IMR-90 (cell line): ENCODE measurements around the gene ENOX1.
A peak's percentile ranks its signal among the peaks of the same experiment; 100 is the strongest.

Source experiments
- BHLHE40 ChIP-seq: fragments of 150-350 bp; IDR thresholded peaks from 2 replicates; pipeline ENCODE4 v1.6.1; 2016; ENCODE audit warnings: mild to moderate bottlenecking, low read depth, low read length
- CEBPB ChIP-seq: IDR thresholded peaks from 2 replicates; pipeline ENCODE4 v1.6.1; 2012; ENCODE audit warnings: low read depth, low read length, improper control_type of control experiment
- CHD1 ChIP-seq: IDR thresholded peaks from 2 replicates; pipeline ENCODE4 v1.6.1; 2012; ENCODE audit warnings: low read depth, low read length, improper control_type of control experiment
- FOS ChIP-seq: fragments of 150-350 bp; IDR thresholded peaks from 2 replicates; pipeline ENCODE4 v1.6.1; 2016; ENCODE audit warnings: low read depth, low read length
- MAFK ChIP-seq: IDR thresholded peaks from 2 replicates; pipeline ENCODE4 v1.6.1; 2012; ENCODE audit warnings: low read depth, low read length, improper control_type of control experiment
- MAZ ChIP-seq: IDR thresholded peaks from 2 replicates; pipeline ENCODE4 v1.6.1; 2012; ENCODE audit warnings: low read depth, mild to moderate bottlenecking, low read length, improper control_type of control experiment, moderate library complexity, borderline replicate concordance
- MXI1 ChIP-seq: IDR thresholded peaks from 2 replicates; pipeline ENCODE4 v1.6.1; 2012; ENCODE audit warnings: low read depth, mild to moderate bottlenecking, low read length, moderate library complexity, borderline replicate concordance
- POLR2A ChIP-seq: IDR thresholded peaks from 2 replicates; pipeline ENCODE4 v1.6.1; 2012; ENCODE audit warnings: mild to moderate bottlenecking, low read depth, low read length
- RCOR1 ChIP-seq: IDR thresholded peaks from 2 replicates; pipeline ENCODE4 v1.6.1; 2012; ENCODE audit warnings: mild to moderate bottlenecking, low read length, improper control_type of control experiment; ENCODE audit not compliant: insufficient replicate concordance
- RFX5 ChIP-seq: IDR thresholded peaks from 2 replicates; pipeline ENCODE4 v1.8.0; 2012; ENCODE audit warnings: low read depth, mild to moderate bottlenecking, low read length, moderate library complexity
- SMC3 ChIP-seq: fragments of 150-350 bp; IDR thresholded peaks from 2 replicates; pipeline ENCODE4 v1.6.1; 2016; ENCODE audit warnings: low read depth, mild to moderate bottlenecking, antibody characterized with exemption, low read length, moderate library complexity
- TF ChIP-seq, protein P1 (sequence below): conservative IDR thresholded peaks from 2 replicates; pipeline ENCODE4 v1.5.1; 2012; ENCODE audit warnings: mild to moderate bottlenecking, low read depth, low read length, improper control_type of control experiment
- TF ChIP-seq, protein P2 (sequence below): fragments of 150-350 bp; IDR thresholded peaks from 2 replicates; pipeline ENCODE4 v1.6.1; 2017; ENCODE audit warnings: mild to moderate bottlenecking, antibody characterized with exemption, low read length, low read depth

DNA sequence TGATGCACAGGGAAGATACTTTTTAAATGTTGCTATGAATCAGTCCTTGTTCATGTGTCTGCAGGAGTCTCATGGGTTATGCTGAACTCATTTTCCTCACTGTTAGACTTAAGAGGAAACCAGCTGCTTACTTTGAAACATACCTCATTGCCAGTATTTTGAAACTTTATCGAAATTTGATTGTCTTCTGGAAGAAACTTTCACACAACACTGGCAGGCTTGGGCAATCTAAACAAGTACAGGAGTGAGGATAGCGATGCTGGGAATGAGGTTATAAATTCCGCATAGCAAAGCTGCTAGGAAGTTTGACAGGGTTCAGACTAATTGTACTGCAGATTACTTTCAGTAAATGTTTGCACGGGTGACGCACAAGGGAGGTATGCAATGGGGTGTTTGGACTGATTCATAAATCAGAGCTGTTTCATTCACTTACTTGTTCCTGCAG, 517.7 kb downstream of the ENOX1 start:
- TF ChIP-seq, protein P1, sequence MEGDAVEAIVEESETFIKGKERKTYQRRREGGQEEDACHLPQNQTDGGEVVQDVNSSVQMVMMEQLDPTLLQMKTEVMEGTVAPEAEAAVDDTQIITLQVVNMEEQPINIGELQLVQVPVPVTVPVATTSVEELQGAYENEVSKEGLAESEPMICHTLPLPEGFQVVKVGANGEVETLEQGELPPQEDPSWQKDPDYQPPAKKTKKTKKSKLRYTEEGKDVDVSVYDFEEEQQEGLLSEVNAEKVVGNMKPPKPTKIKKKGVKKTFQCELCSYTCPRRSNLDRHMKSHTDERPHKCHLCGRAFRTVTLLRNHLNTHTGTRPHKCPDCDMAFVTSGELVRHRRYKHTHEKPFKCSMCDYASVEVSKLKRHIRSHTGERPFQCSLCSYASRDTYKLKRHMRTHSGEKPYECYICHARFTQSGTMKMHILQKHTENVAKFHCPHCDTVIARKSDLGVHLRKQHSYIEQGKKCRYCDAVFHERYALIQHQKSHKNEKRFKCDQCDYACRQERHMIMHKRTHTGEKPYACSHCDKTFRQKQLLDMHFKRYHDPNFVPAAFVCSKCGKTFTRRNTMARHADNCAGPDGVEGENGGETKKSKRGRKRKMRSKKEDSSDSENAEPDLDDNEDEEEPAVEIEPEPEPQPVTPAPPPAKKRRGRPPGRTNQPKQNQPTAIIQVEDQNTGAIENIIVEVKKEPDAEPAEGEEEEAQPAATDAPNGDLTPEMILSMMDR, result no peak
- 0 out of 2 replicates have a peak, but pooled peaks have one; percentile 67 for TF ChIP-seq CHD1
- TF ChIP-seq BHLHE40, result peak; percentile 68
- TF ChIP-seq POLR2A, result no peak
- TF ChIP-seq, protein P2, sequence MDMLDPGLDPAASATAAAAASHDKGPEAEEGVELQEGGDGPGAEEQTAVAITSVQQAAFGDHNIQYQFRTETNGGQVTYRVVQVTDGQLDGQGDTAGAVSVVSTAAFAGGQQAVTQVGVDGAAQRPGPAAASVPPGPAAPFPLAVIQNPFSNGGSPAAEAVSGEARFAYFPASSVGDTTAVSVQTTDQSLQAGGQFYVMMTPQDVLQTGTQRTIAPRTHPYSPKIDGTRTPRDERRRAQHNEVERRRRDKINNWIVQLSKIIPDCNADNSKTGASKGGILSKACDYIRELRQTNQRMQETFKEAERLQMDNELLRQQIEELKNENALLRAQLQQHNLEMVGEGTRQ, result no peak
- TF ChIP-seq FOS, result peak; percentile 68; the same call in 1 of the 2 replicates
- peak; percentile 81 for TF ChIP-seq CEBPB
- TF ChIP-seq RFX5, result no peak
- no peak for TF ChIP-seq MXI1
- TF ChIP-seq SMC3, result no peak
- TF ChIP-seq MAZ, result no peak
- peak; percentile 28 for TF ChIP-seq RCOR1
- no peak for TF ChIP-seq MAFK
